ENCODE measurements around the gene TTLL7. TPM values are rescaled to one million over a fixed set of nuclear protein-coding genes. Genes with fewer than 3 reads are reported as not detected.

The TTLL7 gene
- polyA plus RNA-seq, 3 donors = 2.1 to 5.1 (median 2.6) TPM

- 43 to 70% (median 47%) methylated on average over 4 of the region's 4 CpGs for WGBS, 3 donors
- H3K27ac ChIP-seq (ENCODE audit: low read depth, low read length) = no peak overlapping the region
Observed at GRCh38 chr1:83845437-83846071, 153.4 kb downstream of the TTLL7 start.

GRCh38 chr1:83844546-83844945 lies 154.4 kb downstream of the TTLL7 start:
- WGBS, 3 donors = 92 to 99% (median 93%) methylated on average over 3 of the region's 3 CpGs
- no peak overlapping the region for H3K27ac ChIP-seq (ENCODE audit: low read depth, low read length)

- H3K27ac ChIP-seq (ENCODE audit: low read depth, low read length) = no peak overlapping the region
- WGBS, 3 donors = 88 to 97% (median 91%) methylated on average over 3 of the region's 3 CpGs
Observed at GRCh38 chr1:83839566-83840173, 159.3 kb downstream of the TTLL7 start.

GRCh38 chr1:83838573-83838972 lies 160.4 kb downstream of the TTLL7 start:
- 75 to 90% (median 87%) methylated on average over 5 of the region's 5 CpGs for WGBS, 3 donors
- H3K27ac ChIP-seq (ENCODE audit: low read depth, low read length) = no peak overlapping the region

- WGBS, 3 donors = 69 to 86% (median 83%) methylated on average over 2 of the region's 2 CpGs
- no peak overlapping the region for H3K27ac ChIP-seq (ENCODE audit: low read depth, low read length)
Observed at GRCh38 chr1:83836543-83836942, 162.4 kb downstream of the TTLL7 start.

- H3K27ac ChIP-seq (ENCODE audit: low read depth, low read length) = no peak overlapping the region
- 85 to 96% (median 91%) methylated on average over 4 of the region's 4 CpGs for WGBS, 3 donors
Observed at GRCh38 chr1:83834621-83835264, 164.2 kb downstream of the TTLL7 start.

- 96 to 100% (median 100%) methylated on average over 1 of the region's 1 CpG for WGBS, 3 donors
- no peak overlapping the region for H3K27ac ChIP-seq (ENCODE audit: low read depth, low read length)
Observed at GRCh38 chr1:83832194-83832593, 166.7 kb downstream of the TTLL7 start.

GRCh38 chr1:83829106-83829505 lies 169.8 kb downstream of the TTLL7 start:
- no peak overlapping the region for H3K27ac ChIP-seq (ENCODE audit: low read depth, low read length)
- WGBS, 3 donors = 77 to 93% (median 88%) methylated on average over 7 of the region's 7 CpGs

- WGBS, 3 donors = 73 to 78% (median 75%) methylated on average over 1 of the region's 1 CpG
- no peak overlapping the region for H3K27ac ChIP-seq (ENCODE audit: low read depth, low read length)
Observed at GRCh38 chr1:83828456-83828855, 170.5 kb downstream of the TTLL7 start.

- WGBS, 3 donors = 72 to 94% (median 84%) methylated on average over 2 of the region's 2 CpGs
- H3K27ac ChIP-seq (ENCODE audit: low read depth, low read length) = no peak overlapping the region
Observed at GRCh38 chr1:83827741-83828140, 171.2 kb downstream of the TTLL7 start.

GRCh38 chr1:83822208-83822607 lies 176.7 kb downstream of the TTLL7 start:
- no peak overlapping the region for H3K27ac ChIP-seq (ENCODE audit: low read depth, low read length)

GRCh38 chr1:83819436-83819835 lies 179.5 kb downstream of the TTLL7 start:
- H3K27ac ChIP-seq (ENCODE audit: low read depth, low read length) = no peak overlapping the region
- WGBS, 3 donors = 61 to 90% (median 62%) methylated on average over 1 of the region's 1 CpG

More at GRCh38 chr1:83822208-83822607, 176.7 kb downstream of the TTLL7 start:
- WGBS, 3 donors = 90 to 94% (median 94%) methylated on average over 3 of the region's 3 CpGs

- 33 to 50% (median 39%) methylated on average over 2 of the region's 2 CpGs for WGBS, 3 donors
- no peak overlapping the region for H3K27ac ChIP-seq (ENCODE audit: low read depth, low read length)
Observed at GRCh38 chr1:83818916-83819315, 180.0 kb downstream of the TTLL7 start.

GRCh38 chr1:83816836-83817235 lies 182.1 kb downstream of the TTLL7 start:
- WGBS, 3 donors = 93 to 97% (median 94%) methylated on average over 4 of the region's 4 CpGs
- no peak overlapping the region for H3K27ac ChIP-seq (ENCODE audit: low read depth, low read length)

- 30 to 53% (median 51%) methylated on average over 1 of the region's 1 CpG for WGBS, 3 donors
- H3K27ac ChIP-seq (ENCODE audit: low read depth, low read length) = no peak overlapping the region
Observed at GRCh38 chr1:83815330-83815729, 183.6 kb downstream of the TTLL7 start.

Other genes with a start within 250 kb of the TTLL7 start
- gene PRKACB, start 145.1 kb upstream of the TTLL7 start, polyA plus RNA-seq = 10 to 100 TPM in 1 of 3 donors, 1 to 10 TPM in 2; 5.0 to 14.3 (median 6.9) TPM